Fibroblast of lung (primary cell): ENCODE data around the gene POLA1. TPM values are rescaled to one million over a fixed set of nuclear protein-coding genes. Genes with fewer than 3 reads are reported as not detected.

Experiments used
- DNase-seq, 2 donors: peaks; one replicate each; pipeline versions ENCODE4 v3.0.0 to v3.0.0-alpha.2; 2010; ENCODE audit warnings: low read depth in 2 of 2
- H2AFZ ChIP-seq: 2 replicates; pipeline ENCODE4 v1.5.1; 2012; ENCODE audit warnings: low read length, control low read depth, inconsistent platforms
- H3K27ac ChIP-seq: 2 replicates; pipeline ENCODE4 v1.5.1; 2011; ENCODE audit warnings: low read length, control low read depth; ENCODE audit not compliant: insufficient read depth
- H3K27me3 ChIP-seq: 2 replicates; pipeline ENCODE4 v1.5.1; 2011; ENCODE audit warnings: mild to moderate bottlenecking, low read length; ENCODE audit not compliant: control insufficient read depth, insufficient read depth
- H3K36me3 ChIP-seq: 2 replicates; pipeline ENCODE4 v1.5.1; 2011; ENCODE audit warnings: low read length; ENCODE audit not compliant: control insufficient read depth, insufficient read depth
- H3K4me1 ChIP-seq: 2 replicates; pipeline ENCODE4 v1.5.1; 2011; ENCODE audit warnings: low read length; ENCODE audit not compliant: control insufficient read depth, insufficient read depth; ENCODE audit errors: extremely low read depth
- H3K4me2 ChIP-seq: 2 replicates; pipeline ENCODE4 v1.5.1; 2011; ENCODE audit warnings: low read length, control low read depth; ENCODE audit not compliant: insufficient read depth; ENCODE audit errors: extremely low read depth
- H3K4me3 ChIP-seq, 4 experiments: fragments of 200-600 bp in 1 of 4; sonication (generic) in 1 of 4; replicated peaks in 1 of 4; 2 replicates each; pipeline ENCODE4 v1.5.1; 2011 to 2016; ENCODE audit warnings: low read length in 4 of 4, low read depth in 3 of 4, mild to moderate bottlenecking in 3 of 4, control low read depth in 2 of 4, inconsistent platforms in 1 of 4, mixed read lengths in 1 of 4; ENCODE audit not compliant: insufficient read depth in 1 of 4; ENCODE audit errors: control extremely low read depth in 1 of 4
- H3K79me2 ChIP-seq: 2 replicates; pipeline ENCODE4 v1.5.1; 2012; ENCODE audit warnings: mild to moderate bottlenecking, low read length, inconsistent platforms; ENCODE audit not compliant: control insufficient read depth, insufficient read depth
- H3K9ac ChIP-seq: 2 replicates; pipeline ENCODE4 v1.5.1; 2011; ENCODE audit warnings: mild to moderate bottlenecking, low read length, control low read depth; ENCODE audit not compliant: insufficient read depth
- H3K9me3 ChIP-seq: 2 replicates; pipeline ENCODE4 v1.5.1; 2012; ENCODE audit warnings: low read depth, low read length; ENCODE audit not compliant: control insufficient read depth, insufficient read depth
- H4K20me1 ChIP-seq: 2 replicates; pipeline ENCODE4 v1.5.1; 2011; ENCODE audit warnings: low read length; ENCODE audit not compliant: control insufficient read depth, insufficient read depth; ENCODE audit errors: extremely low read depth
- CTCF ChIP-seq, 2 donors: IDR thresholded peaks in 1 of 2; conservative IDR thresholded peaks in 1 of 2; 1 replicate in 1 of 2; 2 replicates in 1 of 2; pipeline ENCODE4 v1.5.1; 2011 to 2012; ENCODE audit warnings: low read length in 2 of 2, control low read depth in 1 of 2, inconsistent platforms in 1 of 2, low read depth in 1 of 2, mild to moderate bottlenecking in 1 of 2
- EZH2 ChIP-seq: IDR thresholded peaks from 2 replicates; pipeline ENCODE4 v1.5.1; 2012; ENCODE audit warnings: low read length, control low read depth, mild to moderate bottlenecking; ENCODE audit errors: missing control alignments
- polyA plus RNA-seq, 2 donors: library from polyadenylated mRNA; depleted of rRNA in 1 of 2; stranded (reverse) in 1 of 2; unstranded in 1 of 2; fragments of >200 nt; gene quantifications; 2 replicates each; pipeline ENCODE4 v1.2.1, GENCODE V29; 2011 to 2012; ENCODE audit warnings: missing spikeins in 1 of 2
- total RNA-seq: library from RNA; depleted of rRNA; stranded (reverse); fragments of >200 nt; gene quantifications from 2 replicates; pipeline ENCODE4 v1.2.1, GENCODE V29; 2014

The POLA1 gene
- total and polyA plus RNA-seq, 2 donors (not counting 1 experiment from before 2014, with no cell fraction given): 1.7 to 9.2 TPM

- no peak overlapping the region for H3K4me3 ChIP-seq
- H3K4me1 ChIP-seq: peaks cover 3% of the 10 kb centered on the region
- H3K79me2 ChIP-seq: peaks cover 17% of the 10 kb centered on the region
- H2AFZ ChIP-seq: no peak overlapping the region
- no peak overlapping the region for H3K4me2 ChIP-seq
- TF ChIP-seq CTCF (conservative IDR thresholded peaks at IDR 0.05 in 1 of 2, IDR thresholded peaks at IDR 0.05 in 1 of 2; ENCODE audit: low read depth in 1 of 2, low read length in 2 of 2) (no peak), EZH2 (no peak)
- H4K20me1 ChIP-seq: no peaks in the 10 kb centered on the region
- H3K27ac ChIP-seq: no peak overlapping the region
- no peaks in the 10 kb centered on the region for H3K27me3 ChIP-seq
- no peak for DNase-seq
- H3K9me3 ChIP-seq: no peaks in the 10 kb centered on the region
- no peak overlapping the region for H3K9ac ChIP-seq
- no peaks in the 10 kb centered on the region for H3K36me3 ChIP-seq
These were observed 1.4 kb upstream of the POLA1 start for GRCh38 chrX:24692305-24692704.

GRCh38 chrX:24694825-24695224 lies 1.1 kb downstream of the POLA1 start:
- Histone ChIP-seq H3K27me3 (no peaks in the 10 kb centered on the region), H4K20me1 (no peaks in the 10 kb centered on the region), H3K4me2 (peak overlapping the region; percentile 71), H3K4me1 (peaks cover 3% of the 10 kb centered on the region), H3K36me3 (no peaks in the 10 kb centered on the region), H2AFZ (no peak overlapping the region), H3K9me3 (no peaks in the 10 kb centered on the region), H3K9ac (no peak overlapping the region), H3K4me3 (peak overlapping the region; percentile 67 to 79 (median 71)), H3K27ac (no peak overlapping the region), H3K79me2 (peaks cover 17% of the 10 kb centered on the region)
- TF ChIP-seq CTCF (conservative IDR thresholded peaks at IDR 0.05 in 1 of 2, IDR thresholded peaks at IDR 0.05 in 1 of 2; ENCODE audit: low read depth in 1 of 2, low read length in 2 of 2) (no peak), EZH2 (no peak)
- DNase-seq: no peak

- Histone ChIP-seq H3K27me3 (no peaks in the 10 kb centered on the region), H3K4me1 (peaks cover 3% of the 10 kb centered on the region), H3K9me3 (no peaks in the 10 kb centered on the region), H3K79me2 (peaks cover 17% of the 10 kb centered on the region), H3K36me3 (no peaks in the 10 kb centered on the region), H3K4me2 (no peak overlapping the region), H4K20me1 (no peaks in the 10 kb centered on the region), H3K4me3 (no peak overlapping the region), H3K27ac (no peak overlapping the region), H2AFZ (no peak overlapping the region), H3K9ac (no peak overlapping the region)
- no peak for TF ChIP-seq EZH2
- no peak for TF ChIP-seq CTCF (conservative IDR thresholded peaks at IDR 0.05 in 1 of 2, IDR thresholded peaks at IDR 0.05 in 1 of 2; ENCODE audit: low read depth in 1 of 2, low read length in 2 of 2)
- DNase-seq: peak in 1 of 2 donors; percentile 7
These were observed 2.6 kb downstream of the POLA1 start for GRCh38 chrX:24696294-24696693.
